GM21529 (cell line): Measurements from ENCODE around the gene TTN.
"Not testable (repeated sequence)": the region's sequence is repeated elsewhere in the genome, so short reads cannot be mapped to it uniquely, and the experiment has no call there.

Experiments
- ATAC-seq: cut with Tn5 transposase; IDR thresholded peaks from one replicate; pipeline ENCODE4 v1.9.1; 2021; ENCODE audit not compliant: unreplicated experiment

Gene TTN

GRCh38 chr2:178674122-178674521, 133.1 kb downstream of the TTN start:
- no peak for ATAC-seq

- no peak for ATAC-seq
Observed at GRCh38 chr2:178666458-178666857, 140.8 kb downstream of the TTN start.

GRCh38 chr2:178658480-178658879, 148.7 kb downstream of the TTN start:
- not testable (repeated sequence) for ATAC-seq

- ATAC-seq: no peak
Observed at GRCh38 chr2:178650554-178650953, 156.7 kb downstream of the TTN start.

GRCh38 chr2:178644919-178645318, 162.3 kb downstream of the TTN start:
- ATAC-seq: no peak

- no peak for ATAC-seq
Observed at GRCh38 chr2:178641498-178641897, 165.7 kb downstream of the TTN start.

GRCh38 chr2:178635897-178636296, 171.3 kb downstream of the TTN start:
- no peak for ATAC-seq

GRCh38 chr2:178632729-178633128, 174.5 kb downstream of the TTN start:
- ATAC-seq: peak; percentile 55

GRCh38 chr2:178630581-178630980, 176.6 kb downstream of the TTN start:
- ATAC-seq: no peak

- no peak for ATAC-seq
Observed at GRCh38 chr2:178629463-178629862, 177.8 kb downstream of the TTN start.

- ATAC-seq: no peak
Observed at GRCh38 chr2:178628605-178629004, 178.6 kb downstream of the TTN start.

- no peak for ATAC-seq
Observed at GRCh38 chr2:178627401-178627800, 179.8 kb downstream of the TTN start.

GRCh38 chr2:178615969-178616368, 191.3 kb downstream of the TTN start:
- ATAC-seq: no peak

- ATAC-seq: no peak
Observed at GRCh38 chr2:178602901-178603300, 204.3 kb downstream of the TTN start.

- ATAC-seq: no peak
Observed at GRCh38 chr2:178592655-178593054, 214.6 kb downstream of the TTN start.

- ATAC-seq: no peak
Observed at GRCh38 chr2:178589335-178589734, 217.9 kb downstream of the TTN start.

- ATAC-seq: no peak
Observed at GRCh38 chr2:178584666-178585065, 222.6 kb downstream of the TTN start.

GRCh38 chr2:178579006-178579405, 228.2 kb downstream of the TTN start:
- ATAC-seq: no peak

- ATAC-seq: no peak
Observed at GRCh38 chr2:178574789-178575188, 232.4 kb downstream of the TTN start.

- ATAC-seq: no peak
Observed at GRCh38 chr2:178568227-178568626, 239.0 kb downstream of the TTN start.

GRCh38 chr2:178553047-178553446, 254.2 kb downstream of the TTN start:
- no peak for ATAC-seq

GRCh38 chr2:178550352-178550751, 256.9 kb downstream of the TTN start:
- ATAC-seq: peak; percentile 80

GRCh38 chr2:178542569-178542968, 264.7 kb downstream of the TTN start:
- no peak for ATAC-seq

- ATAC-seq: no peak
Observed at GRCh38 chr2:178542161-178542560, 265.1 kb downstream of the TTN start.
